Endothelial cell (in vitro differentiated cells): ENCODE data around the gene LGR6. TPM values are rescaled to one million over a fixed set of nuclear protein-coding genes. Genes with fewer than 3 reads are reported as not detected.

Experiments used
- DNase-seq: peaks from one replicate; pipeline ENCODE4 v3.0.0; 2021; ENCODE audit warnings: low spot score
- H3K27ac Mint-ChIP-seq: one replicate; pipeline ENCODE4 v1.8.0; 2021; ENCODE audit warnings: mixed read lengths, inconsistent platforms; ENCODE audit not compliant: unreplicated experiment
- H3K27me3 Mint-ChIP-seq: one replicate; pipeline ENCODE4 v1.8.0; 2021; ENCODE audit warnings: mild to moderate bottlenecking, moderate library complexity, mixed read lengths, inconsistent platforms; ENCODE audit not compliant: unreplicated experiment
- H3K36me3 Mint-ChIP-seq: one replicate; pipeline ENCODE4 v1.8.0; 2021; ENCODE audit warnings: mild to moderate bottlenecking, low read depth, mixed read lengths, inconsistent platforms; ENCODE audit not compliant: unreplicated experiment
- H3K4me1 Mint-ChIP-seq: one replicate; pipeline ENCODE4 v1.8.0; 2021; ENCODE audit warnings: mild to moderate bottlenecking, mixed read lengths, inconsistent platforms; ENCODE audit not compliant: unreplicated experiment
- H3K4me3 Mint-ChIP-seq: one replicate; pipeline ENCODE4 v1.8.0; 2021; ENCODE audit warnings: mild to moderate bottlenecking, mixed read lengths, inconsistent platforms; ENCODE audit not compliant: unreplicated experiment
- H3K9me3 Mint-ChIP-seq: one replicate; pipeline ENCODE4 v1.8.0; 2021; ENCODE audit warnings: mixed read lengths, inconsistent platforms; ENCODE audit not compliant: unreplicated experiment
- total RNA-seq: library from RNA; stranded (reverse); fragmentation: NEBNext Ultra II Directional; extraction: Animal tissue kit (Norgen Biotek cat#: 25700); gene quantifications from one replicate; pipeline ENCODE4 v1.2.1, GENCODE V29; 2021; ENCODE audit not compliant: unreplicated experiment
- TF ChIP-seq, protein P1 (sequence below): fragments of 200-600 bp; sonication (generic); IDR thresholded peaks from one replicate; pipeline ENCODE4 v1.5.0; 2021; ENCODE audit warnings: antibody characterized with exemption; ENCODE audit not compliant: unreplicated experiment

The LGR6 gene
- total RNA-seq, 1 donor from 2014 or later = 0.23 TPM

DNA sequence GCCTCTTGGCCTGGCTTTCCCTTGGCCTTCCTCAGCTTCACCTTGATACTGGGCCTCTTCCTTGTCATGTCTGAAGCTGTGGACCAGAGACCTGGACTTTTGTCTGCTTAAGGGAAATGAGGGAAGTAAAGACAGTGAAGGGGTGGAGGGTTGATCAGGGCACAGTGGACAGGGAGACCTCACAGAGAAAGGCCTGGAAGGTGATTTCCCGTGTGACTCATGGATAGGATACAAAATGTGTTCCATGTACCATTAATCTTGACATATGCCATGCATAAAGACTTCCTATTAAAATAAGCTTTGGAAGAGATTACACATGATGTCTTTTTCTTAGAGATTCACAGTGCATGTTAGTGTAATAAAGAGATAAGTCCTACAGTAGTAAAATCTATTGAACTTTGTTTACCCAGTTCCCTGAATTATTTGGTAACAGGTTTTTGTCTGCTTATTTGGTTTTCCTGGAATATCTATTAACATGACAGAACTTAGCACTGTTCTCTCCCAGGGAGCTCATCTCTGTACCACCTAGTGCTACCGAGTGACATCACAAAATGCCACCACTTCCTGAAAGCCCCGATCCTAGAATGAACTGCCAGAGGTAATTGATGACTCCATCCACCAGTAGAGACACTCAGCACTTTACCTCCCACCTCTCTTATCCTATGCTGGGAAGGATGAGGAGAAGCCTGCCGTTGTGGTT is 125.9 kb downstream of the LGR6 start:
- no peak overlapping the region for H3K27ac Mint-ChIP-seq
- H3K9me3 Mint-ChIP-seq = no peaks in the 10 kb centered on the region

DNA sequence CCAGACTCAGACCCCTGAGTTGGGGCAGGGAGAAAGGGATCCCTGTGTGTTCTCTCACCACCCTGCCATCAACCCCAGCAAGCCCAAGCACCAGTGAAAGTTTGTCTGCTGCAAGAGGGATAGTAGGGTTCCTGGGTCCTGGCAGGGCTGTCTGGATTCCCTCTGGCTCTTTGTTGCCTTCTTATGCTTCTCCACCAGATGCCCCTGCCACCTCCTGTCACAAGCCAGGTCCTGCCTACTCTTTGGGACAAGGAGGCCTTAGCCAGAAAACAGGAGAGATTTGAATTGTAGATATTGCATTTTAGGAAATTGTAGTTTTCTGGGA is 126.4 kb downstream of the LGR6 start:
- Mint-ChIP-seq H3K4me3 (no peak overlapping the region), H3K36me3 (no peaks in the 10 kb centered on the region), H3K9me3 (no peaks in the 10 kb centered on the region), H3K4me1 (peaks cover 35% of the 10 kb centered on the region), H3K27me3 (peaks cover 3% of the 10 kb centered on the region), H3K27ac (no peak overlapping the region)
- no peak for DNase-seq
- TF ChIP-seq, protein P1, sequence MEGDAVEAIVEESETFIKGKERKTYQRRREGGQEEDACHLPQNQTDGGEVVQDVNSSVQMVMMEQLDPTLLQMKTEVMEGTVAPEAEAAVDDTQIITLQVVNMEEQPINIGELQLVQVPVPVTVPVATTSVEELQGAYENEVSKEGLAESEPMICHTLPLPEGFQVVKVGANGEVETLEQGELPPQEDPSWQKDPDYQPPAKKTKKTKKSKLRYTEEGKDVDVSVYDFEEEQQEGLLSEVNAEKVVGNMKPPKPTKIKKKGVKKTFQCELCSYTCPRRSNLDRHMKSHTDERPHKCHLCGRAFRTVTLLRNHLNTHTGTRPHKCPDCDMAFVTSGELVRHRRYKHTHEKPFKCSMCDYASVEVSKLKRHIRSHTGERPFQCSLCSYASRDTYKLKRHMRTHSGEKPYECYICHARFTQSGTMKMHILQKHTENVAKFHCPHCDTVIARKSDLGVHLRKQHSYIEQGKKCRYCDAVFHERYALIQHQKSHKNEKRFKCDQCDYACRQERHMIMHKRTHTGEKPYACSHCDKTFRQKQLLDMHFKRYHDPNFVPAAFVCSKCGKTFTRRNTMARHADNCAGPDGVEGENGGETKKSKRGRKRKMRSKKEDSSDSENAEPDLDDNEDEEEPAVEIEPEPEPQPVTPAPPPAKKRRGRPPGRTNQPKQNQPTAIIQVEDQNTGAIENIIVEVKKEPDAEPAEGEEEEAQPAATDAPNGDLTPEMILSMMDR = no peak

More for the DNA sequence above, 125.9 kb downstream of the LGR6 start:
- no peak for DNase-seq
- TF ChIP-seq, protein P1 = no peak
- peaks cover 3% of the 10 kb centered on the region for H3K27me3 Mint-ChIP-seq
- no peaks in the 10 kb centered on the region for H3K36me3 Mint-ChIP-seq
- H3K4me1 Mint-ChIP-seq = peaks cover 32% of the 10 kb centered on the region
- no peak overlapping the region for H3K4me3 Mint-ChIP-seq

DNA sequence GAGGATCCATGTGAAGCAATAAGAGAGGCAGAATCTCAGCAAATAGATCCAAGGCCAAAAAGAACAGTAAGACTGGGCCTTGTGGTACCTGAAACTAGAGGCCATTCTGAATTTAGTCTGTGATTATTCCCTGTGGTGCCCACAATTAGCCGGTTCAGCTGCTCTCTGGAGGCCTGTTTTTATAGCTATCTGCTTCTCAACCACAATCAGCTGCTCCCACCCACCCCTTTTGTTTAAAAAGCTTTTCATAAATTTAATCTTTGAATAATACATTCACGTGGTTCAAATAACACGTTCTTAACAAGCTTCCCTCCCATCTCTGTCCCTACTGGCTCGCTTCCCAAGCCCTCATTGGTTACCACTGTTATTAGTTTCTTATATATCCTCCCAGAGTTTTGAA is 130.1 kb downstream of the LGR6 start:
- H3K27me3 Mint-ChIP-seq = peaks cover 6% of the 10 kb centered on the region

DNA sequence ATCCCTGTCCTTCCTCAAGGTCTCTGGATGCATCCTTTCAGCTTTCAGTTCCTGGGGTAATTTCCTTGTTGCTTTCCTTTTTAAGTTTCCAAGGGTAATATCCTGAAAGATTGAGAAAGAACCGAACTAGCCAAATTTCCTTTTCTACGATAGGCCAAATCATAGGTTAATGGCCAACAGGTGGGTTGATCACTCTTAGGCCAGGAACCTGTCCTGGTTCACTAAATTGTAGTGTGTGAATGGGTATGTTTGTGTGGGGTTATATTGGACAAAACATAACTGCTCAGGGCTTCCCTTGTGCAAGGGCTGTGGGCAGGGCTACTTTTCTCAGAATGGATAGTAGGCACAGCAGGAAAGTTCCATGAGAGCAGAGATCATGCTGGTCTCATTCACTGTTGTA is 131.0 kb downstream of the LGR6 start:
- H3K27ac Mint-ChIP-seq = no peak overlapping the region
- H3K27me3 Mint-ChIP-seq = peaks cover 3% of the 10 kb centered on the region
- peaks cover 34% of the 10 kb centered on the region for H3K4me1 Mint-ChIP-seq
- DNase-seq = no peak
- no peak overlapping the region for H3K4me3 Mint-ChIP-seq
- H3K9me3 Mint-ChIP-seq = no peaks in the 10 kb centered on the region
- TF ChIP-seq, protein P1 = no peak
- no peaks in the 10 kb centered on the region for H3K36me3 Mint-ChIP-seq

More for the DNA sequence above, 130.1 kb downstream of the LGR6 start:
- no peaks in the 10 kb centered on the region for H3K36me3 Mint-ChIP-seq
- TF ChIP-seq, protein P1 = no peak
- DNase-seq = no peak
- peaks cover 39% of the 10 kb centered on the region for H3K4me1 Mint-ChIP-seq
- no peaks in the 10 kb centered on the region for H3K9me3 Mint-ChIP-seq
- H3K27ac Mint-ChIP-seq = no peak overlapping the region
- no peak overlapping the region for H3K4me3 Mint-ChIP-seq

GRCh38 chr1:202329891-202330290 is 136.3 kb downstream of the LGR6 start:
- no peak for DNase-seq
- TF ChIP-seq, protein P1 = no peak
- no peak overlapping the region for H3K4me3 Mint-ChIP-seq
- H3K27ac Mint-ChIP-seq = no peak overlapping the region
- H3K36me3 Mint-ChIP-seq = peaks cover 4% of the 10 kb centered on the region
- peaks cover 3% of the 10 kb centered on the region for H3K27me3 Mint-ChIP-seq
- H3K4me1 Mint-ChIP-seq = peaks cover 4% of the 10 kb centered on the region
- no peaks in the 10 kb centered on the region for H3K9me3 Mint-ChIP-seq
